DND-41 (cell line): Measurements from ENCODE around the gene FGF11.

Experiments
- CTCF ChIP-seq: IDR thresholded peaks from 2 replicates; pipeline ENCODE4 v1.5.1; 2012; ENCODE audit warnings: borderline replicate concordance, low read length, moderate library complexity, mild to moderate bottlenecking; ENCODE audit not compliant: poor library complexity, severe bottlenecking; ENCODE audit errors: extremely low read depth
- EZH2 ChIP-seq: IDR thresholded peaks from 3 replicates; pipeline ENCODE4 v1.6.1; 2012; ENCODE audit warnings: borderline replicate concordance, low read depth, mild to moderate bottlenecking, moderate library complexity, low read length, inconsistent platforms; ENCODE audit not compliant: severe bottlenecking

DNA sequence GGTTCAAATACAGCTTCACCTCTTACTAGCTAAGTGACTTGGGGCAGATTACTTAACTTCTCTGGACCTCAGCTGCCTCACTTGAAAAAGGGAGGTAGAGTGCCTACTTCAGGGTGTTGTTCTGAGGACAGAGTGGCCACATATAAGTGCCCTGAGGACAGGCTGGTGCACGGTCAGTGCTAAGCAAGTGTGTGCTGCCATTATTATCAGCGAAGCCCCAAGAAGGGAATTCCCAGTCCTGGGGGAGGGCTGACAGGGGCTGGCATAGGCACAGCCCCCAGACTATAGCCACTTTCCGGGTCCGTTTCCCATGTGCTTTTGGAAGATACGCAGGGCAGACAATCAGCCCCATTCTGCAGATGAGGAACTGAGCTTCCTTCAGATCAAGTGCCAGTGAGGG, 37.6 kb downstream of the FGF11 start:
- no peak for TF ChIP-seq CTCF
- TF ChIP-seq EZH2, result no peak
